K562 (cell line): ENCODE data around the gene ADGRD1. TPM values are rescaled to one million over a fixed set of nuclear protein-coding genes. Genes with fewer than 3 reads are reported as not detected.

Experiments used
- ATAC-seq: fragments of 200-7000 bp; cut with Tn5 transposase; 3 replicates; pipeline ENCODE4 v1.9.1; 2020; ENCODE audit warnings: moderate library complexity
- BruUV-seq: library from RNA; stranded (reverse); fragments of 400-500 nt; replicated peaks from 2 replicates; lab custom pipeline; 2021; lab: Mats Ljungman, UMichigan
- CTCF ChIA-PET: fragments of 300-600 bp; formaldehyde crosslinking; extraction: SDS; loops from one replicate; lab custom pipeline; 2021; ENCODE audit warnings: low intra/inter-chr PET ratio; lab: Yijun Ruan, JAX
- POLR2A ChIA-PET: fragments of 300-600, 350-650 bp; sonication (Branson Sonifier 250); formaldehyde crosslinking; extraction: SDS; loops from one replicate; lab custom pipeline; 2021; ENCODE audit warnings: antibody characterized with exemption, inconsistent platforms; lab: Yijun Ruan, JAX
- DNase-seq, 4 experiments: peaks; one replicate each; pipeline versions ENCODE4 v3.0.0 to v3.0.0-alpha.2; 2011 to 2018; ENCODE audit warnings: low spot score in 3 of 4, mixed read lengths in 3 of 4; ENCODE audit errors: extremely low read depth in 1 of 4
- FAIRE-seq: peaks from 2 replicates; lab custom pipeline; 2011; peaks lifted over from hg19 to GRCh38; lab: Jason Lieb, UNC
- H2AFZ ChIP-seq: 2 replicates; pipeline ENCODE4 v1.6.0; 2011; ENCODE audit warnings: low read depth, low read length, control low read depth, inconsistent platforms
- H3K27ac ChIP-seq: fragments of 200-600 bp; 3 replicates; pipeline ENCODE4 v1.8.0; 2011; ENCODE audit warnings: low read depth, mild to moderate bottlenecking, control low read depth, inconsistent platforms, low read length, moderate library complexity, mixed read lengths; ENCODE audit errors: extremely low read depth
- H3K27me3 ChIP-seq, 2 experiments: fragments of 300-600 bp in 1 of 2; 2 replicates in 1 of 2; 3 replicates in 1 of 2; pipeline versions ENCODE4 v1.6.0 to v1.8.0; 2011; ENCODE audit warnings: inconsistent platforms in 2 of 2, low read length in 2 of 2, mild to moderate bottlenecking in 1 of 2, mixed read lengths in 1 of 2, moderate library complexity in 1 of 2; ENCODE audit not compliant: control insufficient read depth in 2 of 2, insufficient read depth in 2 of 2
- H3K36me3 ChIP-seq: fragments of 300-600 bp; 3 replicates; pipeline ENCODE4 v1.8.0; 2011; ENCODE audit warnings: mild to moderate bottlenecking, low read length, inconsistent platforms; ENCODE audit not compliant: control insufficient read depth, insufficient read depth
- H3K4me1 ChIP-seq, 2 experiments: fragments of 200-600 bp in 1 of 2; replicated peaks in 1 of 2; 2 replicates in 1 of 2; 3 replicates in 1 of 2; pipeline versions ENCODE4 v1.5.1 to v1.8.0; 2011; ENCODE audit warnings: inconsistent platforms in 2 of 2, low read length in 2 of 2, mild to moderate bottlenecking in 1 of 2, mixed read lengths in 1 of 2, moderate library complexity in 1 of 2; ENCODE audit not compliant: control insufficient read depth in 2 of 2, insufficient read depth in 2 of 2
- H3K4me2 ChIP-seq: 2 replicates; pipeline ENCODE4 v1.6.1; 2011; ENCODE audit warnings: low read length, control low read depth, inconsistent platforms, mixed read lengths; ENCODE audit not compliant: insufficient read depth
- H3K4me3 ChIP-seq: fragments of 200-600 bp; sonication (generic), shearing (Covaris generic); 2 replicates; pipeline ENCODE4 v1.5.1; 2016; ENCODE audit warnings: control low read depth, inconsistent platforms
- H3K79me2 ChIP-seq: fragments of 200-600 bp; 3 replicates; pipeline ENCODE4 v1.8.0; 2011; ENCODE audit warnings: low read length, inconsistent platforms; ENCODE audit not compliant: control insufficient read depth, insufficient read depth
- H3K9ac ChIP-seq, 2 experiments: 2 replicates each; pipeline versions ENCODE4 v1.6.0 to v1.6.1; 2011; ENCODE audit warnings: low read depth in 2 of 2, low read length in 2 of 2, control low read depth in 1 of 2, inconsistent platforms in 1 of 2, mild to moderate bottlenecking in 1 of 2, mixed read lengths in 1 of 2; ENCODE audit not compliant: insufficient read depth in 1 of 2
- H3K9me1 ChIP-seq: one replicate; pipeline ENCODE4 v1.6.0; 2011; ENCODE audit warnings: inconsistent platforms, mild to moderate bottlenecking, low read length, moderate library complexity; ENCODE audit not compliant: control insufficient read depth, insufficient read depth
- H3K9me3 ChIP-seq: replicated peaks from 2 replicates; pipeline ENCODE4 v1.5.1; 2011; ENCODE audit warnings: low read depth, low read length, inconsistent platforms; ENCODE audit not compliant: control insufficient read depth, insufficient read depth
- H4K20me1 ChIP-seq: replicated peaks from 2 replicates; pipeline ENCODE4 v1.6.1; 2011; ENCODE audit warnings: low read length, inconsistent platforms, mixed read lengths; ENCODE audit not compliant: control insufficient read depth, insufficient read depth
- ADNP ChIP-seq: fragments of 200-800 bp; sonication (Bioruptor generic); IDR thresholded peaks from 2 replicates; pipeline ENCODE4 v1.6.1; 2016; ENCODE audit warnings: missing genetic modification characterization, missing compliant biosample characterization
- SMAD3 ChIP-seq: fragments of 450-650 bp; formaldehyde crosslinking; conservative IDR thresholded peaks from 2 replicates; pipeline ENCODE4 v1.4.0; 2020; ENCODE audit warnings: mild to moderate bottlenecking
- TAF9B ChIP-seq: fragments of 450-650 bp; IDR thresholded peaks from 2 replicates; pipeline ENCODE4 v1.6.1; 2018; ENCODE audit warnings: mild to moderate bottlenecking; ENCODE audit not compliant: partially characterized antibody
- ZNF324 ChIP-seq: fragments of 250-450 bp; sonication (Bioruptor Pico); IDR thresholded peaks from 2 replicates; pipeline ENCODE4 v1.4.0; 2020; ENCODE audit warnings: mild to moderate bottlenecking
- ZNF586 ChIP-seq: fragments of 450-650 bp; formaldehyde crosslinking; conservative IDR thresholded peaks from 2 replicates; pipeline ENCODE4 v1.4.0; 2020; ENCODE audit warnings: mild to moderate bottlenecking, moderate library complexity
- WGBS: fragments of 100-300 bp; shearing (Covaris generic); methylation state at CpG from one replicate; pipeline ENCODE4 v1.1.6; 2016; ENCODE audit warnings: low coverage, mixed read lengths; ENCODE audit not compliant: insufficient coverage; ENCODE audit errors: missing lambda C conversion rate; 5-methylcytosine and 5-hydroxymethylcytosine counted together
- in situ Hi-C: fragments of 300-500 bp; cut with MboI; formaldehyde crosslinking; loops from 4 replicates; pipeline ENCODE4 v1.15.0; 2018; ENCODE audit warnings: inconsistent platforms, mixed read lengths
- intact Hi-C: fragments of 100-400 bp; cut with micrococcal nuclease; formaldehyde crosslinking; loops from 2 replicates; pipeline ENCODE4 v1.14.2; 2022
- polyA plus RNA-seq, 8 experiments: library from polyadenylated mRNA; depleted of rRNA in 4 of 8; stranded (reverse) in 5 of 8; unstranded in 3 of 8; fragments of >200 nt; fragmentation: Nextera tagmentation in 2 of 8; fragmentation: Illumina TruSeq in 1 of 8; extraction: Ambion mirVana in 2 of 8; extraction: Trizol in 1 of 8; gene quantifications; 2 replicates each; pipeline versions ENCODE4 v1.2.1 to v1.2.3, GENCODE V29; 2011 to 2014; ENCODE audit warnings: inconsistent platforms in 1 of 8, missing spikeins in 1 of 8
- total RNA-seq, 7 experiments: library from RNA; depleted of rRNA in 6 of 7; stranded (reverse); fragments of >200 nt in 6 of 7; fragmentation: Illumina TruSeq in 2 of 7; extraction: Trizol in 2 of 7; gene quantifications; 2 replicates each; pipeline versions ENCODE4 v1.2.1 to v1.2.3, GENCODE V29; 2011 to 2021; ENCODE audit warnings: low replicate concordance in 1 of 7

The ADGRD1 gene
- total and polyA plus RNA-seq, 9 of the 15 experiments (the other 6 are each of a cell fraction or from before 2014, with no cell fraction given): 1.7 to 11.7 (median 3.3) TPM

GRCh38 chr12:131162113-131162512 lies 208.4 kb downstream of the ADGRD1 start:
- ChIA-PET POLR2A (no interaction called here), CTCF (no interaction called here)
- no peaks in the 10 kb centered on the region for H4K20me1 ChIP-seq
- H3K27me3 ChIP-seq: peaks cover 0 to 24% of the 10 kb centered on the region in 2 experiments; a peak in 2 of 5 replicates
- WGBS: 4% methylated on average over 3 of the region's 3 CpGs
- no peaks in the 10 kb centered on the region for H3K36me3 ChIP-seq
- no TSS peak for BruUV-seq
- no peaks in the 10 kb centered on the region for H3K79me2 ChIP-seq
- FAIRE-seq (no peak), DNase-seq (no peak), ATAC-seq (no peak)
- H2AFZ ChIP-seq: no peak overlapping the region
- H3K9me3 ChIP-seq: no peaks in the 10 kb centered on the region
- H3K9ac ChIP-seq: no peak overlapping the region
- no peak overlapping the region for H3K27ac ChIP-seq
- no peak for TF ChIP-seq SMAD3 (CRISPR knock-in tag)
- no peak for TF ChIP-seq ZNF324
- no peak for TF ChIP-seq ADNP (tag)
- TF ChIP-seq ZNF586: no peak
- H3K4me2 ChIP-seq: no peak overlapping the region
- in situ Hi-C loops: no loop called here
- no peaks in the 10 kb centered on the region for H3K9me1 ChIP-seq
- peaks cover 0 to 12% of the 10 kb centered on the region in 2 experiments; a peak in 1 of 5 replicates for H3K4me1 ChIP-seq
- H3K4me3 ChIP-seq: no peak overlapping the region
- intact Hi-C loops: no loop called here

GRCh38 chr12:131163189-131163738 lies 209.6 kb downstream of the ADGRD1 start:
- Histone ChIP-seq H2AFZ (no peak overlapping the region), H3K27ac (no peak overlapping the region), H3K4me1 (peaks cover 0 to 12% of the 10 kb centered on the region in 2 experiments; a peak in 1 of 5 replicates), H3K79me2 (no peaks in the 10 kb centered on the region), H3K4me3 (no peak overlapping the region; the same call in 1 of the 2 replicates), H3K9me1 (no peaks in the 10 kb centered on the region), H3K9me3 (no peaks in the 10 kb centered on the region), H3K27me3 (peaks cover 0 to 26% of the 10 kb centered on the region in 2 experiments; a peak in 2 of 5 replicates), H3K9ac (no peak overlapping the region), H3K36me3 (no peaks in the 10 kb centered on the region), H4K20me1 (no peaks in the 10 kb centered on the region), H3K4me2 (no peak overlapping the region)
- POLR2A ChIA-PET: no interaction called here
- in situ Hi-C loops: no loop called here
- intact Hi-C loops: no loop called here
- no TSS peak for BruUV-seq
- CTCF ChIA-PET: no interaction called here
- FAIRE-seq (no peak), ATAC-seq (no peak), DNase-seq (no peak)
- no peak for TF ChIP-seq TAF9B
- WGBS: 40% methylated on average over 20 of the region's 46 CpGs
